GF-D8 (cell line): ENCODE measurements around the gene OR2T2.
"Not testable (repeated sequence)": the region's sequence is repeated elsewhere in the genome, so short reads cannot be mapped to it uniquely, and the experiment has no call there.

ENCODE experiments used
- DNase-seq: peaks from one replicate; lab custom pipeline; 2025; lab: John Stamatoyannopoulos, UW

OR2T2 gene, protein sequence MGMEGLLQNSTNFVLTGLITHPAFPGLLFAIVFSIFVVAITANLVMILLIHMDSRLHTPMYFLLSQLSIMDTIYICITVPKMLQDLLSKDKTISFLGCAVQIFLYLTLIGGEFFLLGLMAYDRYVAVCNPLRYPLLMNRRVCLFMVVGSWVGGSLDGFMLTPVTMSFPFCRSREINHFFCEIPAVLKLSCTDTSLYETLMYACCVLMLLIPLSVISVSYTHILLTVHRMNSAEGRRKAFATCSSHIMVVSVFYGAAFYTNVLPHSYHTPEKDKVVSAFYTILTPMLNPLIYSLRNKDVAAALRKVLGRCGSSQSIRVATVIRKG

DNA sequence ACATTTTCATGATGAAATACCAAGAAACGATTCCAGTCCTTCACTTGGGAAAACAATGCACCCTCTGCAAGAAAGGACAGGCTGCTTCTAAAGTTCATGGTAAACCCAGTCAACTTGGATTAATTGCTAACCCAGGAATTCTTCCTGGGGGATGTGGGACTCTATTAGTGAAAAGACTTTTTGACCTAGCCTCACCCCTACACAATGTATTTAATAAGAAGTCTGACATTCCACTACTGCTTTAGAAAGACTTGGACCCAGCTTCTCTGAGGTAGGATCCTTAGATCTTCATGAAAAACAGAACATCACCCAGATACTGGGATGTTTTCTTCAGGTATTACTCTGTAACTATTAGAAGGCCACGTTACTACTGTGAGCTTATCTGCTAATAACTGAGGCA is at the start of gene OR2T2:
Gene OR2T2 (plus strand): TSS at position 239 of the 400 bp plus-strand sequence. CDS start 7,161 bp downstream, outside the sequence.
- DNase-seq, result not testable (repeated sequence)

DNA sequence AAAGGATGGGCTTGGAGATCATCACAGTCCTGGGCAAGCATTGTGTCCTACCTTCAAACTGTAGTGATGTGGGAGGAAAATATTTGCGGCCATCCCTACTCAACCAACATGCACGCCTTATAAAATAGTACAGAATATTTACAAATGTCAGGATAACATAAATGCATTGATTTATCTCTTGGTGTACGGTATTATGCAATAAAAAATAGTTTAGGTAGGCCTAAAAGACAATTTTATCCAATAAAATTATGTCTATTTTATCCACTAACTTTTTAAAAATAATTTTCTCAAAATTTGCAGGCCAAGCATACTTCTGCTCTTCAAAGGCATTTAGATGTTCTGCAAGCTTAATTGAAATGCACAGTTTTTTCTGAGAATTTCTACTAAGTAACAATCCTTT is 42.7 kb upstream of the OR2T2 start, which contains the start of gene OR2T1:
Gene OR2T1 (plus strand): TSS at position 301 of the 400 bp plus-strand sequence. CDS start 3,100 bp downstream, outside the sequence.
- DNase-seq, result no peak

DNA sequence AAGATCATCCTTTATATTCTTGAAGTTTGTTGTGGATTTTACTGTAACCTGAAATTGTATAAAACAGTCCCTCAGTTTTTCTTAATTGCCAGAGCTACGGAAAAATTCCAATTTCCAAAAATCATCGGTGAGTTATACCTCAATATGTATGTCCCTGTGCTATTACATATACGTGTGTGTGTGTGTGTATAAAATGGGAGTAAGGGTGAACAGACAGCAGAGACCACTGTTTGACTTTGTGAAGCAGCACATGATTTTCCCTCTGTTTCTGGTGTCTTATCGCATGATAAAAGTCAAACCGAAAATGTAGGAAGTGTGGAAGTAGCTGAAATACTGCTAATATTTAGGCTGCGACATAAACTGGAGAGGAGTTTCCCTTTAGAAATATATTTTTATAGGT is 41.4 kb upstream of the OR2T2 start:
- no peak for DNase-seq

DNA sequence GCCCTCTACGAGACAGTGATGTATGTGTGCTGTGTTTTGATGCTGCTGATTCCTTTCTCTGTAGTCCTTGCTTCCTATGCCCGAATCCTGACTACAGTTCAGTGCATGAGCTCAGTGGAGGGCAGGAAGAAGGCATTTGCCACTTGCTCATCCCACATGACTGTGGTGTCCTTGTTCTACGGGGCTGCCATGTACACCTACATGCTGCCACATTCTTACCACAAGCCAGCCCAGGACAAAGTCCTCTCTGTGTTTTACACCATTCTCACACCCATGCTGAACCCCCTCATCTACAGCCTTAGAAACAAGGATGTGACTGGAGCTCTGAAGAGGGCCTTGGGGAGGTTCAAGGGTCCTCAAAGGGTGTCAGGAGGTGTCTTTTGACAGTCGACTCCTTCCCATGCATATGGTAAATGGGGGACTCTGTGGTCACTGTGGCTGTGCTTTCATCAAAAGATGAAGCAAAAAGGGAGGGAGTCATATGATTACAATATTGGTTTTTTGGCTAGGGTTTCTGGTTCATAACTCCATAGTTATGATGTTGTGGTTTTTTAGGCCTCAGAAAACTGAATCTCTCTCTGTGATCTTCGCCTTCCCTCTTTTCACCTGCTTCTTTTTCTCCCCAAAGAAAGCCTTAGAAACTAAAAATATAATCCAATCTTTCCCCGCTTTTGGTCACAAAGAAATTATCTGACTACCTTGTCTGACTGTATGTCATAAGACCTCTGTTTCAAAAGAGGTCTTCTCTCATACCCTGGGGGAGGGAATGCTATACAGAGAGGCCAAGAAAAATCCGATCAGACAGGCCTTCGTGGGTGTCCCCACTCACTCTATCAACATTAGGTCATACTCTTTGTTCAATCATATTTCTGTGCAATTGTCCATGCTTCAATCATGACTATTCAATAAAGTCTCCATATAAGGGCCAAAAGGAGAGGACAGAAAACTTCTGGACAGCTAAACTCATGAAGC is 38.4 kb upstream of the OR2T2 start:
- no peak for DNase-seq

DNA sequence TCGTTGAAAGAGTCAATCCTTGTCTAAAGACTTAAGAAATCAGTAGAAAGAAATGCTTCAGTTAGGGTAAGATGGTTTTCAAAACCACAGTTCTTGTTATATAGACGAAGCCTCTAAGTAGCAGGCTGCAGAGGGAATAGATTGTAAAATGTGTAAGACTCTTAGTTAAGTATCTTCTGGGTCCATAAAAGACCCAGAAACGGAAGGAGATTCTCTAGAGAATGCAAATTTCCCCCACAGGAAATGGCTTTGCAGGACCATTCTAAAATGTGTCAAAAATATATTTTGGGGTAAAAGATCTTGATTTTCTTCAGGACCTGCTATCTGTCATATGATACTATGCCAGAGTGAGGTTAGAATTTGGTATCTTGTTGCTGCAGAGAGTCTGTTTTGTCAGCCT is 29.2 kb upstream of the OR2T2 start:
- DNase-seq, result no peak

DNA sequence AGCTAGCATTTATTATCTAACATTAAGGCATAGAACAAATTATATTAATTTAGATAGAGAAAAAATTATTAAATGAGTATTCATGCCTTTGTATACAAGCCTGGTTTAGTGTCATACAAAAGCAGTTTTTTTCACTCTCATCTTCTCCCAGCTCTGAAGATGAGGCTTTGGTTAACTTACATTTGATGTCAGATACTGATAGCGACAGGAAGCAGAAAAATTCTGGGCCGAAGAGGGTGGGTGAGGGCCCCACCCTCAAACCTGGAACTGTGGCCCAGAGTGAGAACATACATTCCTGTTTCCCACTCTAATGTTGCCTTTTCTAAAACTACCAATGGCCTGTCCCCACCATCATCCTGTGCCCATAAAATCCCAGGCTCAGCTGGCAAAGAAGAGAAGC is 27.6 kb upstream of the OR2T2 start:
- no peak for DNase-seq

DNA sequence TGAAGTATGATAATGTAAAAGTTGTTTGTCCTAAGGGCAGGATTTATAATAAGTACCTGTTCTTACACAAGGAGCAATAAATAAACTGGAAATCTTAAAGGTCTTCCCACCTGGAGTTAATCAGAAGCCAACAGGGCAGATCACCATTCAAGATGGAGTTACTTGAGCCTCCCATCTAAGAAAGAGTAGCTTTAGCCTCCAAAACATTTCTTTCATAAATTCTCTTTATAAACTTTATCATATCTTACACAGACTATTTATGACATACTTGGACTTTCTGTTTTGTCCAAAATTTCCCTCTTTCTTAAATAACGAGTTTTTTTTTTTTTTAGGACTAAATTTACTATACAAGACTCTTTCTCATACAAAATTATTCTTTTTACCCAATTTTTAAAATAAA is 24.1 kb upstream of the OR2T2 start:
- no peak for DNase-seq

DNA sequence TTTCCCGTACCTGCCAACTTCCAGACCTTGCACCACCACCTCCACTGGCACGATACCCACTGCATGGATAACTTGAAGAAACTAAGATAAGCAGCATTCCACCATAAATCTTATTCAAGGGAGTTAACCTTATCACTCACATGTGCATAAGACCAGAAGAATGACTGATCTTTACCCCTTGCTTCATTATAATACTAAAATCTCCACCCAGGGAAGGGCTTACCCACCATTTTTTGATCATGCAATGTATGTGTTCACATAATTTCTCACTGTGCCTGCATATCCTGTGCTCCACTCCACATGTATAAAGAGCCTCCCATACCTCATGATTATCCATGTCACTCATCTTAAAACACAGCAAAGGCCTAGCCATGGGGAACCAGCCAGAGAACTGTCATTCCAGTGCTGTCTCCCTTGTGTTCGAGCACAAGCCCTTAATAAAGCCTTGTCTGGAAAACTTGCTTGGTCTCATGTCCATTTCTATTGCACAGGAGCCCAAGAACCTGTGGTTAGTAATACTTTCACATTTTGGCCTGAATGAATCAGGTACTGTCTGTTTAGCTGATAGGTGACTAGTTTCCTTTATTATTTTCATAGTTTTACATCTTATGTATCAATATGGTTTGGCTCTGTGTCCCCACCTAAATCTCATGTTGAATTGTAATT is 17.8 kb upstream of the OR2T2 start:
- not testable (repeated sequence) for DNase-seq

DNA sequence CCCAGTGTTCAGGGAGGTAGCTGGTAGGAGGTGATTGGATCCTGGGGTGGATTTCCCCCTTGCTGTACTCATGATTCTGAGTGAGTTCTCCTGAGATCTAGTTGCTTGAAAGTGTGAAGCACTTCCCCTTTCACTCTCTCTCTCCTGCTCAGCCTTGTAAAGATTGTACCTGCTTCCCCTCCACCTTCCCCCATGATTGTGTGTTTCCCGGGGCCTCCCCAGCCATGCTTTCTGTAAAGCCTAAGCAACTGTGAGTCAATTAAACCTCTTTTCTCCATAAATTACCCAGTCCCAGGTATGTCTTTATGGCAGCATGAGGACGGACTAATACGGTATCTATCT is 17.3 kb upstream of the OR2T2 start:
- DNase-seq, result not testable (repeated sequence)

DNA sequence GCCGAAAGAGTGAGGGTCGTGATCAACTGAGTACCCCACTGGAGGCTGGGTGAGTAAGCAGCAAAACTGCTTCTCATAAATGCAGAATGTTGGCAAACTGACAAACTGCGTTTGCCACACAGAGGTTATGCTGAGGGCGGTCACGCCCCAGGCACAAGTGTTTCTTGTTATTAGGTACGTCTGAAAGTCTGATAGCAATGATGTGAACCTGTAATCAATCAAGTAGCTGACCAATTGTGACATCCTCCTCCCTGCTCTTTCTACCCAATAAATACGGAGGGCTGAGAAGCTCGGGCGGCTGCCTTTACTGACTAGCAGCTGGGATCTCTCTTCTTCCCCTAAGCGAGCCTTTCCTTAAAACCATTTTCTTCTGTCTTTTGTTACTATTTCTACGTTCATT is 13.8 kb upstream of the OR2T2 start:
- DNase-seq, result not testable (repeated sequence)

DNA sequence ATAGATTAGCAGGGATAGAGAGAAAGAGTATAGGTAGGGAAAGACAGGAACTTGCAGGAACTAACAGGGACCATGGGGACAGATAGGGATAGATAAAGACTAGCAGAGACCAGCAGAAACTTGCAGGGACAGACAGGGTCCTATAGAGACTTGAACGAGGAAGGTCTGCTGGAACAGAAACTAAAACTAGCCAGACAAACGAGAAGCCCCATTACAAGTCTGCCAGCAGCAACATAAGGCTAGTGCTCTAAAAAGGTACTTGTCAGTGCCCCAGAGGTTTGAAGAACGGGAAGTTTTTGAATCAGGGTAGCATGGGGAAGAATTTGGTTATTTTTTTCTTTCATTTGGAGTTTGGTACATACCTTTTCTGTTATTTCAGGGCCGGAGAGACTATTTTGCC is 13.2 kb upstream of the OR2T2 start:
- DNase-seq, result not testable (repeated sequence)

DNA sequence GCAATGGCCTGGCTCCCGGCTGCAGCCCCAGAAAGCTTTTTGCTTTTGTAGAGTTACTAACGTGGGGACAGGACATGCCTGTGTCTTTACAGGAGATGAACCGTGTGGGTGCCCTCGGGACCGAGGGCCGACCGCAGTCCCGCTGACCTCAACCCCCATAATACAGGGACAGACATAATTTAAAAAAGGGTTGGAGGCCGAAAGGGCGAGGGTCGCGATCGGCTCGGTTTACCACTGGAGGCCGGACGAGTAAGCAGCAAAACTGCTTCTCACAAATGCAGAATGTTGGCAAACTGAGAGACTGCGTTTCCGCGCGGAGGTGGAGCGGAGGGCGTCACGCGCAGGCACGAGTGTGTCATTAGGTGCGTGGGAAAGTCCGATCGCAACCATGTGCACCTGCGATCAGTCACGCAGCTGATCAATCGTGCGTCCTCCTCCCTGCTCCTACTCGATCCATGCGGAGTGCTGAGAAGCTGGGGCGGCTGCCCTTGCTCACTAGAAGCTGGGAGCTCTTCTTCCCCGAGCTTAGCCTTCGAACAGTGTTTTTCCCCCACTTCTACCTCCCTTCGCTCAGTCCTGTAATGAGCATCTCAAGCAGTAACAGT is 11.5 kb upstream of the OR2T2 start:
- DNase-seq, result not testable (repeated sequence)

DNA sequence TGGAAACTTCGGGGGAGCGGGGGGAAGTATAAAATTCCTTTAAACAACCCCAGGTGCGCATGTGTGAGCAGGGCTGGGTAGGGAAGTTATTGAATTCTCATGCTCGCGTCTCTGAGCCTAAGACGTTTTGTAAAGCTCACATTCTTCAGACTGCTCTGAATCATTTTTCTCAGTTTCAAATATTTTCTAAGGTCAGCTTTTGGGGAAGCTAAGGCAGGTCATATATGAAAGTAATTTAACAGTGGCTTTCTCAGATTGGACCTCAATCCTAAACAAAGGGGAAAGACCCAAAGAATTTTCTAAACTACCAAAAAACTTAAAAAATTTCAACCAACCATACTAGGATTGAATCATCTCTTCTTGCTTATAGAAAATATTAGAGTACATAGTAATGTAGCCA is 10.5 kb upstream of the OR2T2 start:
- not testable (repeated sequence) for DNase-seq

DNA sequence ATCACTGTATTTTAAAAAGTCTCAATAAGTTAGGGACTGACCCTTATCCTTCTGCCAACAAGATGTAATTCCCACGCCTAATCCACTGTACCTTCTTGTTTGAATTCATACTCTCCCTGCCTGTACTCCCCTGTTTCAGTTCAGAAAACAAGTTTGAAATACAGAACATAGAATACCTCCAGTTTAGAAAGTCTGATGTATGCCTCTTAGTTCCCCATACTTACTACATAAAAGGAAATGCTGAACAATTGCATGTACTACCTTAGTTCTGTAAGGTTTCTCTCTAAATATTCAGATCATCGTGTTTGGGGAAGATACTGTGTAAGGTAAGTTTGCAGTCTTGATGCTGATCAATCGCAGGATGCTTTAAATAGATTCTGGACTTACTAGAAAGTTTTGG is 9.1 kb upstream of the OR2T2 start:
- not testable (repeated sequence) for DNase-seq

DNA sequence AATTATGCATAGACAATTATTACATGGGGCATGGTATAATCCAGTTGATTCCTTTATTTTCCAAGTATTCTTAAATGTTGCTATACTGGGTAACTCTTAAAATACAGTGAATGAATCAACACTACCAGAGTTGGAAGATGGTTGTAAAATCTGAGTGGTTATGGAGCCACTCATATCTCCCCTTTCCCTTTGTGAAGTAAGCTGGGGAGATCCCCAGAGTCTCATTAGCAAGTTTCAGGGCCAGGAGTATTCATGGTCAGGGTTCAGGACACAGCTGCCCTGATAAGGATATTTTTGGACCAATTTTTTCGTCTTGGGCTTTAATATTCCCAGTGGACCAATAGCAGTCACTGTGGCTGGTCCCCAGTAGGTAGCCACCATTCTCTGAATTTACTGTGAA is 6.8 kb upstream of the OR2T2 start:
- not testable (repeated sequence) for DNase-seq

DNA sequence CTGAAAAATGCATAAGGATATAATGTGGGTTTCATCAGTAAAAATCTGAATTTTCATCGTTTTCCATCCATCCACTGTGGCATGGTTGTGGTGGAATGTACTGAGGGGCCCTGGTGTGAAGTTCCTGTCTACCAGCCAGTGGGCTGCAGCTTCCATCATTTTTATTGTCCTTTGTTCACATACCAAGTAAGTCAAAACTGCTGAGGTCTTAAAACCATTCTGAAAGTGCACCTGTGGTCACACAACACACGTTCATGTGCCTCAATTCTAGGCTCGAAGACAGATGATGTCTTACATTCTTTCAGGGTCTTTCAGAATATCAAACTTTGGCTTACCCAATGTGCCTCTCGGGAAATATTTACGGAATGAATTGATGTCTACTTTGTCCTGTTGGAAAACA is 6.2 kb upstream of the OR2T2 start:
- DNase-seq, result not testable (repeated sequence)

DNA sequence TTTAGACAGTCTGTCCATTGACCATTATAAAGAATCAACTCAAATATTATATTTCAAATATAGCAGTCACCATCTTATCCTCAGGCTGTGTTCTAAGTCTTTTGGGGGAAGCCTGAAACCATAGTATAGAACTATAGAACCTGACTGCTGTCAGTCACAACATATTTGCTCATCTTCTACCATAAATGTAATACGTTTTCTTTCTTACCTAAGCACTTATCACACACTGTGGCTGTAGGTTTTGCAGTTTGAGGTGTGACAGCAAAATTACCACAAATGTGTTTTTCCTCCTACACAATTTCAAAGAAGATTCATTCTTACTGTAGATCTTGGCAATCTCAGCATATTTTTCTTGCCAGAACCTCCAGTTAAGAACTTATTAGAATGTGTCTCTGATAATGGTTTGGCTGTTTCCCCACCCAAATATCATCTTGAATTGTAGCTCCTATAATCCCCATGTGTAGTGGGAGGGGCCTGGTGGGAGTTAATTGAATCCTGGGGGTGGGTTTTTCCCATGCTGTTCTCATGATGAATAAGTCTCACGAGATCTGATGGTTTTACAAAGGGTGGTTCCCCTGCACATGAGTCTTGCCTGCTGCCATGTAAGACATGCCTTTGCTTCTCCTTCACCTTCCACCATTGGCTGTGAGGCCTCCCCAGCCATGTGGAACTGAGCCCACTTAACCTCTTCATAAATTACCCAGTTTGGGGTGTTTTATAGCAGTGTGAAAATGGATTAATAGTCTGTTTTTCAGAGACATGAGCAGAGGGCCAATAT is 2.7 kb upstream of the OR2T2 start:
- not testable (repeated sequence) for DNase-seq

DNA sequence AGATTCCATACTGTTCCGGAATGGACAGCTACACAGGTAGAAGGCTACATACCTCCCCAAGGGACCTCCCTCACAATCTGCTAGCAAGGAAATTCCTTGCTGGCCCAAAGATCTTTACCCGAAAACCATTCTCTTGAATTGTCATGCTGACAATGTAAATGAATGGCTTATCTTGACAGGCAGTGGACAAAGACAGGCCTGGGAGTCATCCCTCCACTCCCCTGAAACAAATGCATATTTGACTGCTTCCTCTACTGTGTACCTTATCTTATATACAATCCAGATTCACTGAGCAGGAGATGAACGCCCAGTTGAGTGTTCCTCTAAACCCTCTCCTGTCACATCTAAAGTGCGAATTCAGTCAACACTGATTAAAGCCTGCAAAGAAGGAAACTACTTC is 834 bp upstream of the OR2T2 start:
- DNase-seq, result not testable (repeated sequence)

DNA sequence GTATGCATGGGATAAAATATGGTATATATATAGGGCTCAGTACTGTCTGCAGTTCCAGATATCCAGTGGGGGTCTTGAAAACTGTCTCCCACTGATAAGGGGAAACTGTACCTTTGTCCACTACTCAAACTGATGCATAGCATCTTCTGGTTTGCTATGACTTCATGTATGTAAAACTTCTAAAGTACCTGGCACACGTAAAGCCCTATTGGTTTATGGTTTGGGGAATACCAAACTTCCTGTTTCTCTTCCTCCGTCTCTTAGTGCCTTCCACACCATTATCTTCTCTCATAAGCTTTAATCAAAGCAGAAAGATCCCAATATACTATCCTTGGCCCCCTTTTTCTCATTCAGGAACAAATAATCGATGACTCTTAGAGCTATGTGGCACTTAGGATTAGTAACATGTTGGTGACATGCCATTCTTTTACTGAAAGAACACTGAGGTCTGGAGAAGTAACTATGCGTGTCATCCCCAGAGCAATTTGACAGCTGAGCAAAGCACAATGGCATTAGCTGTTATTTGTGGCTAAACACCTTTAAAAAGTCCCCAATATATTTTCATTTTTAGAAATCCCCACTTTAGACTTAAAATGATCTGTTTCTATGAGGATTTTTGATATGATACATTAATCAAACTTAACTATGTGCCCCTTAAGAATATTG is 3.1 kb downstream of the OR2T2 start:
- DNase-seq, result not testable (repeated sequence)

DNA sequence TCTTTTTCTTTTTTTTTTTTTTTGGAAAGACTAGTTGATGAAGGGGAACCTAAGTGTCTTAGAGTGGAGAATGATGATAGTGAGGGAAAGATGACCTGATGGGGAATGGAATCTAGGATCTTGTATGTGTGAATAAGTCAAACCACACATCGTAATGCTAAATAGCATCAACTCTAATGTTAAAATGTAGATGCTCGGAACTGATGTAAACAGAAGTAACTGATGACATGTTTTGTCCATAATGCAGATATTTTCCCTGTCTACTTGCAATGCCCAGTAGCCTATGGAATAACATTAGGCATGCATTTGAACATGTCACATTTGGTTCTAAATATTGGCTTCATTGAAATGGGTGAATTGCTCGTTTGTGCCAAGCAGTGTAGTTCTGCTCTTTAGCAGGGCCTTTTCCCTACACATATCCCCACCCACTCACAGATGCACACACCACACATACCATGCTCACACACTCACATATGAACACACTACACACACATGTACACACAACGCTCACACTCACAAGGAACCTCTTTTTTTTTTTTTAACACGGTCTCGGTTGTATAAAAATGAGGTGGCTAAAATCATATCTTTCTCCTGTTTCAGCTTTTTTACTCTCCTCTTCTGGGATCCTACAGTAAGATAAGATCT is 4.5 kb downstream of the OR2T2 start:
- not testable (repeated sequence) for DNase-seq
